ENCODE measurements around the gene ORMDL2.
A peak's percentile ranks its signal among the peaks of the same experiment; 100 is the strongest.

ORMDL2 gene

GRCh38 chr12:55817345-55818139, at the start of gene ORMDL2, which contains the start of gene SARNP:
Gene ORMDL2, plus strand, starts transcription at chr12:55818041. Its CDS starts 959 bp downstream, at chr12:55819000.
Gene SARNP, minus strand, starts transcription at chr12:55817724. Its CDS starts 23 bp downstream, at chr12:55817701.
- peak; percentile 100 for DNase-seq (ENCODE audit: low spot score)

- DNase-seq (ENCODE audit: low spot score), result no peak
Measured at GRCh38 chr12:55771736-55772135, 46.1 kb upstream of the ORMDL2 start.

- no peak for DNase-seq (ENCODE audit: low spot score)
Measured at GRCh38 chr12:55777856-55778255, 40.0 kb upstream of the ORMDL2 start.

- no peak for DNase-seq (ENCODE audit: low spot score)
Measured at GRCh38 chr12:55780685-55781084, 37.2 kb upstream of the ORMDL2 start.

GRCh38 chr12:55788546-55788945, 29.3 kb upstream of the ORMDL2 start:
- DNase-seq (ENCODE audit: low spot score), result no peak

- no peak for DNase-seq (ENCODE audit: low spot score)
Measured at GRCh38 chr12:55789171-55789570, 28.7 kb upstream of the ORMDL2 start.

- DNase-seq (ENCODE audit: low spot score), result no peak
Measured at GRCh38 chr12:55789893-55790292, 27.9 kb upstream of the ORMDL2 start.

- DNase-seq (ENCODE audit: low spot score), result no peak
Measured at GRCh38 chr12:55795950-55796349, 21.9 kb upstream of the ORMDL2 start.

GRCh38 chr12:55797068-55797467, 20.8 kb upstream of the ORMDL2 start:
- DNase-seq (ENCODE audit: low spot score), result no peak

- DNase-seq (ENCODE audit: low spot score), result no peak
Measured at GRCh38 chr12:55797550-55797949, 20.3 kb upstream of the ORMDL2 start.

- DNase-seq (ENCODE audit: low spot score), result no peak
Measured at GRCh38 chr12:55806982-55807381, 10.9 kb upstream of the ORMDL2 start.

- DNase-seq (ENCODE audit: low spot score), result no peak
Measured at GRCh38 chr12:55809274-55809673, 8.6 kb upstream of the ORMDL2 start.

- DNase-seq (ENCODE audit: low spot score), result no peak
Measured at GRCh38 chr12:55812088-55812487, 5.8 kb upstream of the ORMDL2 start.

GRCh38 chr12:55814257-55814656, 3.6 kb upstream of the ORMDL2 start:
- DNase-seq (ENCODE audit: low spot score), result no peak

GRCh38 chr12:55815473-55815872, 2.4 kb upstream of the ORMDL2 start:
- no peak for DNase-seq (ENCODE audit: low spot score)

- no peak for DNase-seq (ENCODE audit: low spot score)
Measured at GRCh38 chr12:55816881-55817344, 928 bp upstream of the ORMDL2 start.

- no peak for DNase-seq (ENCODE audit: low spot score)
Measured at GRCh38 chr12:55818140-55818728, 393 bp downstream of the ORMDL2 start.

- no peak for DNase-seq (ENCODE audit: low spot score)
Measured at GRCh38 chr12:55818886-55819285, 1.0 kb downstream of the ORMDL2 start.

- no peak for DNase-seq (ENCODE audit: low spot score)
Measured at GRCh38 chr12:55820679-55821078, 2.8 kb downstream of the ORMDL2 start.

- DNase-seq (ENCODE audit: low spot score), result no peak
Measured at GRCh38 chr12:55822228-55822627, 4.4 kb downstream of the ORMDL2 start.

GRCh38 chr12:55823419-55823818, 5.6 kb downstream of the ORMDL2 start:
- DNase-seq (ENCODE audit: low spot score), result no peak

GRCh38 chr12:55824726-55825125, 6.9 kb downstream of the ORMDL2 start:
- DNase-seq (ENCODE audit: low spot score), result no peak

- DNase-seq (ENCODE audit: low spot score), result no peak
Measured at GRCh38 chr12:55827806-55828205, 10.0 kb downstream of the ORMDL2 start.

GRCh38 chr12:55828357-55828756, 10.5 kb downstream of the ORMDL2 start:
- DNase-seq (ENCODE audit: low spot score), result no peak
